ENCODE measurements around the gene UTF1. TPM values are rescaled to one million over a fixed set of nuclear protein-coding genes. Genes with fewer than 3 reads are reported as not detected.

Gene UTF1
- total RNA-seq, 1 donor from 2014 or later, result not detected

DNA sequence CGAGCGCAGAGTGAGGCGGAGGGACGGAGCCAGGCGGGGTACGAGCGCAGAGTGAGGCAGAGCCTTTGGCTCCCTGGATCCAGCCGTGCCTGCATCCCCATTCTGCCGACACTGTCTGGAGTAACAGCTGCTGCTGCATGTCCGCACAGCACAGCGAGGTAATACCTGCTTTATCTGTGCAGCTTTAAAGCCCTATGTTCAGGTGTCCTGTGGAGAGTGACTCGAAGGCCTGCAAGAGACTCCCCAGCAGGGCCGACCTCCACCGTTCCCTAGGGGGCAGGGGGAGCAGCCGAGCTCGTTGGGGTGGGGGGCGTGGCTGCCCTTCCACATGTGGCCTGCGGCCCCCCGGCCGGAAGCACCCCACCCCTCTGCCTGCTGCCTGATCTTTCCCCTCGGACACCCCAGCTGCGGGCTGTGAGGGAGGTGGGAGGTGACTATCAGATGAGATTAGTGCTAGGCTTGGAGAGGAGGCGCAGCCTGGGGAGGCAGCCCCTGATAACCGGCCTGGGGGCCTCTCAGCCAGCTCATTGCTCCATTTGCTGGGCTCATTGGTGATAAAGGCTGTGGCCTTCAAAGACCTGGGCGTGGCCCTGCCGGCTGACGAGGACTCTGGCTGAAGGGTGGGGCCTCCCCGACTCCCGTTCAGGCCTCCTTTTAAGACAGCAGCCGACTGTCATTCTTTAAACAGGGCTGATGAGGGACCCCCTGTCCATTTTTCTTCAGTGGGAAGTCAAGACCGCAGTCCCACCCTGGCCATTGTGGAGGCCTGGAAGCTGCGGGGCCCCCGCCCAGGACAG is 15.6 kb downstream of the UTF1 start:
- Histone ChIP-seq H3K27ac (no peak overlapping the region), H3K9me3 (no peaks in the 10 kb centered on the region), H3K4me1 (peaks cover 5% of the 10 kb centered on the region), H3K27me3 (peaks cover 4% of the 10 kb centered on the region), H3K36me3 (no peaks in the 10 kb centered on the region), H3K4me3 (no peak overlapping the region)
- intact Hi-C loops (cut with DNase I), result no loop called here
- no peak for DNase-seq (ENCODE audit: extremely low spot score in 2 of 2)
- TF ChIP-seq, protein P1, sequence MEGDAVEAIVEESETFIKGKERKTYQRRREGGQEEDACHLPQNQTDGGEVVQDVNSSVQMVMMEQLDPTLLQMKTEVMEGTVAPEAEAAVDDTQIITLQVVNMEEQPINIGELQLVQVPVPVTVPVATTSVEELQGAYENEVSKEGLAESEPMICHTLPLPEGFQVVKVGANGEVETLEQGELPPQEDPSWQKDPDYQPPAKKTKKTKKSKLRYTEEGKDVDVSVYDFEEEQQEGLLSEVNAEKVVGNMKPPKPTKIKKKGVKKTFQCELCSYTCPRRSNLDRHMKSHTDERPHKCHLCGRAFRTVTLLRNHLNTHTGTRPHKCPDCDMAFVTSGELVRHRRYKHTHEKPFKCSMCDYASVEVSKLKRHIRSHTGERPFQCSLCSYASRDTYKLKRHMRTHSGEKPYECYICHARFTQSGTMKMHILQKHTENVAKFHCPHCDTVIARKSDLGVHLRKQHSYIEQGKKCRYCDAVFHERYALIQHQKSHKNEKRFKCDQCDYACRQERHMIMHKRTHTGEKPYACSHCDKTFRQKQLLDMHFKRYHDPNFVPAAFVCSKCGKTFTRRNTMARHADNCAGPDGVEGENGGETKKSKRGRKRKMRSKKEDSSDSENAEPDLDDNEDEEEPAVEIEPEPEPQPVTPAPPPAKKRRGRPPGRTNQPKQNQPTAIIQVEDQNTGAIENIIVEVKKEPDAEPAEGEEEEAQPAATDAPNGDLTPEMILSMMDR (IDR thresholded peaks at IDR 0.05), result no peak
- TF ChIP-seq POLR2A (IDR thresholded peaks at IDR 0.05) (no peak), POLR2AphosphoS5 (IDR thresholded peaks at IDR 0.05; ENCODE audit: insufficient read depth in 1 of 2, low read depth in 1 of 2) (no peak)

DNA sequence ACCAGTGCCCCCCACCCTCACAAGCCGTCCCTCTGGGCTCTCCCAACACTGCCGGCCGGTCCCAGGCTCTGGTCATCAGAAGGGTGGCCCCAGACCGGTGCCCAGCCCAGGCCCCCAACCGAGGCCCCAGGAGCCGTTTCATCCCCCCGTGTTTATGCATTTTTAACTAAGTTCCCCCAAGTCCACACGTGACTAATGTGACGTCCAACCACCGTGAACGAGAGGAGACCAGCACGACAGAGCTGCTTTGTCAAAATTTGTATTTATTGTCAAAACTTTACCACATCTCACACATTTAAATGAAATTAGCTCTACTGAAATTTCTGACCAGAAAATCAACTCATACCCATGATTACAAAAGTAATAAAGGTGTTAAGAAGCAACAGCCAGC is 16.2 kb downstream of the UTF1 start:
- peaks cover 4% of the 10 kb centered on the region for H3K27me3 ChIP-seq
- intact Hi-C loops (cut with DNase I), result no loop called here

DNA sequence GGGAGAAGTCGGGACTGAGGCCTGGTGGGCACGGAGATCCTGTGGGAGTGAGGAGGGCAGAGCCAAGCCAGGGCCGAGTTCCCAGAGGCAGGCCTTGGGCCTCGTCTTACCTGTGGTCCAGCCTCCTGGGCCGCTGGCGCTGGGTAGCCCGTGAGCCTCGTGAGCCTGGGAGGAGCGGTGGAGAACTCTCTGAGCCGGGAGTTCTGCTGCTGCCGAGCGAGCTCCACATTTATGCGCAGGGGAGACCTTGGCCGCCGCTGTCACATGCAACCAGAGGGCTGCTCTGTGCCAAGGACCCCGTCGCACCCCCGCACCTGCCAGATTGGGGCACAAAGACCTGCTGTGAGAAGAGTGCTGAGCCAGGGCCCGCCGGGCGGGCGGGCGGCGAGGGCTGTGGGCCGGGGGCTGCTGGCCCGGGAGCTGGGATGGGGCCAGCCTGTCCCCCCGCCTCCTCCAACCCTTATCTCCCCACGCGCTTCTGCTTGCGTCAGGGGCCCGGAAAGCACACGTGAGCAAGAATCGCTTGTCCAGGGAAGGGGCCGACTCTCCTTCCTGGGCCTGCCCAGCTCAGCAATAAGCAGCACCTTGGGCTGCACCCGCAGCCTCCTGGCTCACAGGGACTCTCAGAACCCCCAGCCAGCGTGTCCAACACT is 17.8 kb downstream of the UTF1 start:
- DNase-seq (ENCODE audit: extremely low spot score in 2 of 2), result no peak
- no peak overlapping the region for H3K4me3 ChIP-seq

More for the DNA sequence above, 16.2 kb downstream of the UTF1 start:
- DNase-seq (ENCODE audit: extremely low spot score in 2 of 2), result no peak
- TF ChIP-seq, protein P1 (IDR thresholded peaks at IDR 0.05), result no peak
- TF ChIP-seq POLR2A (IDR thresholded peaks at IDR 0.05) (no peak), POLR2AphosphoS5 (IDR thresholded peaks at IDR 0.05; ENCODE audit: insufficient read depth in 1 of 2, low read depth in 1 of 2) (no peak)
- Histone ChIP-seq H3K4me1 (peaks cover 3% of the 10 kb centered on the region), H3K27ac (no peak overlapping the region), H3K9me3 (no peaks in the 10 kb centered on the region), H3K36me3 (no peaks in the 10 kb centered on the region), H3K4me3 (no peak overlapping the region)

DNA sequence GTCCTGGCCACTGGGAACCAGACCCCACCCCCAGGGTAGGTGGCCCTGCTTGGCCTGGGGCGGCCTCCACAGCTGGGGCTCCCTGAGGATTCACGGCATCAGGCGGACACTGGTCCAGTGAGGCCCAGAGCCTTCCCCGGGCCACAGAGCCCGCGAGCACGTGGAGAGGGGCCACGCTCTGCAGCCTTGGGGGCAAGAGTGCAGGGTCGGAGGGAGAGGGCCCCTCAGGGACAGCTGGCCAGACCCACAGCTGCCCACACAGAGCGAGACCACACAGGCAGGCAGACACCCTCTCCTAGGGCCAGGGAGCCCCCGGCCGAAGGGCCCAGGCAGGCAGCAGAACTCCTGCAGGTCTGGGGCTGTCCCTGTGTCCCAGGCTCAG is 18.3 kb downstream of the UTF1 start:
- Histone ChIP-seq H3K4me3 (no peak overlapping the region), H3K27ac (no peak overlapping the region), H3K27me3 (peaks cover 4% of the 10 kb centered on the region), H3K36me3 (no peaks in the 10 kb centered on the region), H3K4me1 (no peaks in the 10 kb centered on the region), H3K9me3 (no peaks in the 10 kb centered on the region)
- no peak for DNase-seq (ENCODE audit: extremely low spot score in 2 of 2)
- intact Hi-C loops (cut with DNase I), result no loop called here
- no peak for TF ChIP-seq POLR2A (IDR thresholded peaks at IDR 0.05)
- TF ChIP-seq, protein P1 (IDR thresholded peaks at IDR 0.05), result no peak
- no peak for TF ChIP-seq POLR2AphosphoS5 (IDR thresholded peaks at IDR 0.05; ENCODE audit: insufficient read depth in 1 of 2, low read depth in 1 of 2)

More for the DNA sequence above, 17.8 kb downstream of the UTF1 start:
- Histone ChIP-seq H3K4me1 (no peaks in the 10 kb centered on the region), H3K36me3 (no peaks in the 10 kb centered on the region), H3K27ac (no peak overlapping the region), H3K9me3 (no peaks in the 10 kb centered on the region), H3K27me3 (peaks cover 4% of the 10 kb centered on the region)
- intact Hi-C loops (cut with DNase I), result no loop called here
- TF ChIP-seq, protein P1 (IDR thresholded peaks at IDR 0.05), result no peak
- no peak for TF ChIP-seq POLR2A (IDR thresholded peaks at IDR 0.05)

All from vagina (tissue), 2 donors.